CD1c-positive myeloid dendritic cell (primary cell): Measurements from ENCODE around the gene FAHD1.
"Not testable (repeated sequence)": the region's sequence is repeated elsewhere in the genome, so short reads cannot be mapped to it uniquely, and the experiment has no call there.

Experiments
- DNase-seq: peaks from one replicate; pipeline ENCODE4 v3.0.0-alpha.2; 2016; ENCODE audit errors: extremely low spot score

FAHD1 gene

DNA sequence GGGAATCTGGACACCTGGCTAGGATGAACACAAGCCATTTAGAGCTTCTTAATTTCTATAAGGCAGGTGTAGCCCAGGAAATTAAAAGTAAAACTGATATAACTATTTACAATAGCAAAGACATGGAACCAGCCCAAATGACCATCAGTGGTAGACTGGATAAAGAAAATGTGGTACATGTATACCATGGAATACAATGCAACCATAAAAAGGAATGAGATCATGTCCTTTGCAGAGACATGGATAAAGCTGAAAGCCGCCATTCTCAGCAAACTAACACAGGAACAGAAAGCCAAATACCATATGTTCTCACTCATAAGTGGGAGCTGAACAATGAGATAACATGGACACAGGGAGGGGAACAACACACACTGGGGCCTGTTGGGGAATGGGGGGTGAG, 19.4 kb downstream of the FAHD1 start:
- DNase-seq, result no peak

DNA sequence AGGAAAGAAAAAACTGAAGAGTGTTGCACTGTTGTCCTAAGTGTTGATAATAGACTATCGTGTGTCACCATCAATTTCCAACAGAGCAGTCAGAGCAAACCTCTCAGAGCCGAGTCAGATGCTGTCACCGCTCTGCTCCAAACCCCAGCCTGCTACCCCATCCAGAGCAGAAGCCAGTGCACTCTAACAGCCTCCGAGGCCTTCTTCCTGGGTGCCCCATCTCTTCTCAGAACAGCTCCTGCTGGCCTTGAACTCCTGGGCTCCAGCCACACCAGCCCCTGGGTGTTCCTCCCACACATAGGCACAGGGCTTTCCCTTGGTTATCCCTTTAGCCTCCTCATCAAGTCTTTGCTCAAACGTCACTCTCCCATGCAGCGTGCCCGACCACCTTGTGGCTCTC, 24.0 kb downstream of the FAHD1 start:
- no peak for DNase-seq

DNA sequence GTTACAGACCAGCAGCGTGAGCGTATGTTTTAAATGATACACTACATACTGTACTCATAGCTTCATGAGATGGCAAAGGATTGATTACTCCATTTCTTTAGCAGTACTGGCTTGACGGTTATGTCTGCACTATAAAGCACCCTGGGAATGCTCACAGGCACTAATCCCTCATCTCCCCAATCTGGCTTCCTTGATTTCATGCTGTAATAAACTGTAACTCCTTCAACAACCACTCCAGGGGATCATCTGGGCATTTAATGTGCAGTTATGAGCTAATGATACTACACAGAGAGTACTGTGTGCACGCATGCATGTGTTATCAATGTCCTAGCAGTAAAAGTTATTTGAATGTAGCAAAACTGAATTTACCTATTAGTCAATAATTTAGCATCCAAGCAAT, 24.8 kb downstream of the FAHD1 start:
- no peak for DNase-seq

DNA sequence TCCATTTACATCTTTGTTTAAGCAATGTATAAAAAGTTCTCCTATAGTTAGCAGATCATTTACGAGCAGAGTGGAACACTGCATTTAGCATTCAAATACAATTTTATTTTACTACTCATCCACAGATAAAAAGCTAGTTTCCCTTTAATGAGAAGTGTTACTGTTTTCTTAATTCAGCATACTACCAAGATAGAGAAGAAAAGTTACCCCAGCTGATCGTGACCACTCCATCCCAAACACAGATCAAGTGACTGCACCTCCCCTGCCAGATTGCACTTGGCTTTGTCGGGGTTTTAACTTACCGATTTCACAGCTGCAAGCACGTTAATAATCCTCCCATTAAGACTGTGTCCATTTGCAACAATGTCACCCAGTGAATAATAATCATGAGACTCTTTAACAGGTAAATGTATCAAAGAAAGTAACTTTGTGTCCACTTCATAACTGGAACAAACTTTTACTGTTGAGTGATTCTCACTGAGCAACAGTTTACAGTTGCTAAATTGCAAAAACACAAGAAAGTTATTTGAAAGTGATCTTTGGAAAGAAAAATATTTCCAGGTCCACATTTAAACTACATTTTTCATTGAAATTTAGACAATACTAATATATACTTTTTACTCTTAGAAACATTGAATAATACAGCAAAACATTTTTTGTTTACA, 30.6 kb downstream of the FAHD1 start:
- no peak for DNase-seq

DNA sequence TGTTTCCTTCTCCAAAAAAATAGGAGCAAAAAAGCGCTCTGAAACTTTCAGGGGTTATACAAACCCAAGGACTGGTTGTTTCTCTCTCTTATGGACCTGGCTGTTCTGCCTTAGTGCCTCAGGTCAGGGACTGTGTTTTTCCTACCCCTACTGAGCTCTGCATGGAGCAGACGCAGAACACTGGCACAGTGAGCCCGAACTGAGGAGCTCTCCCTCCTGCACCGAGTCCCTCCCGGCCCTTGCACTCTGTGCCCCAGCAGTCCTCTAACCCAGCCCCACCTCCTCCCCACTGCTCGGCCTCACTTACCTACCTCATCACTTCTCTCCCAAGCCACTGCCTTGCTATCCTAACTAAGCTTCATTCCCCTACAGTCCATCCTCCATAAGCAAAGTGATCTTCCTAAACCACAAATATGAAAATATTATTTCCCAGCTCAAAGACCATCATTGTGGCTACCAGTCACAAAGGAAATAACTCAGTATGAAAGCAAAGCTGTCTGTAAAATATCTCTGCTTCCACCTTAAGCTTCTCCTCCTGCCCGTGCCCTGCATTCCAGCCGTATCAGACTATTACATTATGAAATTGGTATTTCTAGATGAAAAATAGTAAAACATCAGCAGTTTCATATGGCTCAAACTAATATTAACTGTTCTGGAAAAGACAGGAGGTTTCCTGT, 31.3 kb downstream of the FAHD1 start:
- DNase-seq, result no peak

DNA sequence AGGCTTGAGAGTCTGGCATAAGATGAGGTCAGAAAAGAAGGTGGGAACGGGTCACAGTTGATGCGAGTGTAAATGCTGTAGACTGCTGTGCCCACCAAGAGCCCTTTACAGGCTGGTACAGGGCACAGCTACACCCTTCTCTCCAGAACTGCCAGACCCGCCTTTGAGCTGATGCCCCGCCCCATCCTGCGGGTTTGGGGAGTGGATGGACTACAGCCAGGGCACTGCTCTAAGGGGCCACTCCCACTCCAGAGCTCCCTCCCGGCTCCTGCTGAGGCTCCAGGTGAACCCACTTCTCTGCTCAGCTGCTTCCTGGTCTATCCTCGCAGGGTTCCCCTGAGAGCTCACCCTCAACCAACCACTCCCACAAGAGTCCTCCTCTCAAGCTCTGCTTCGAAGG, 32.6 kb downstream of the FAHD1 start:
- DNase-seq, result no peak

DNA sequence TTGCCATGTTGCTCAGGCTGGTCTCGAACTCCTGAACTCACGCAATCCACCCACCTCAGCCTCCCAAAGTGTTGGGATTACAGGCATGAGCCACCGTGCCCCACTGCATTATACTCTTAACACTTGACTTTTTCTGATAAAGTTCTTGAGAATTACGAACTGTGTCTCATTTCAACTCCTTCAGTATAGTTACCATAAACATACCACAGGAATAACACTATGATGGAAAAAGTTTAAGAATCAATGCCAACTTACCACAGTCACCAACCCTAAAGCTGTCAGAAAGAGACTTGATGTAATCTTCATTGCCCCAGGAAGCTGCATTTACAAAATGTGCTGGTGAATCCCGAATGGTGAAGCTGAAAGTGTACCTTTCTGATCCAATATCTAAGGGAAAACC, 34.7 kb downstream of the FAHD1 start:
- DNase-seq, result no peak

DNA sequence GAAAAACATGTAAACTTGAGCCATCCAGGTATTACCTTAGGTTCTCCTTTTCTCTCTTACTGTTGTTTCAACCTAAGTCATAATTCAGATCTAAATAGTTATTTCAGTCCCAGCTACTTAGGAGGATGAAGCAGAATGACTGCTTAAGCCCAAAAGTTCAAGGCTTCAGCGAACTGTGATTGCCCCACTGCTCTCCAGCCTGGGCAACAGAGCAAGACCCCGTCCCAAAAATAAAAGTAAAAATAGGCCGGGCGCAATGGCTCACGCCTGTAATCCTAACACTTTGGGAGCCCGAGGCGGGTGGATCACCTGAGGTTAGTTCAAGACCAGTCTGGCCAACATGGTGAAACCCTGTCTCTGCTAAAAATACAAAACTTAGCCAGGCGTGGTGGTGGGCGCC, 35.4 kb downstream of the FAHD1 start:
- DNase-seq, result no peak

DNA sequence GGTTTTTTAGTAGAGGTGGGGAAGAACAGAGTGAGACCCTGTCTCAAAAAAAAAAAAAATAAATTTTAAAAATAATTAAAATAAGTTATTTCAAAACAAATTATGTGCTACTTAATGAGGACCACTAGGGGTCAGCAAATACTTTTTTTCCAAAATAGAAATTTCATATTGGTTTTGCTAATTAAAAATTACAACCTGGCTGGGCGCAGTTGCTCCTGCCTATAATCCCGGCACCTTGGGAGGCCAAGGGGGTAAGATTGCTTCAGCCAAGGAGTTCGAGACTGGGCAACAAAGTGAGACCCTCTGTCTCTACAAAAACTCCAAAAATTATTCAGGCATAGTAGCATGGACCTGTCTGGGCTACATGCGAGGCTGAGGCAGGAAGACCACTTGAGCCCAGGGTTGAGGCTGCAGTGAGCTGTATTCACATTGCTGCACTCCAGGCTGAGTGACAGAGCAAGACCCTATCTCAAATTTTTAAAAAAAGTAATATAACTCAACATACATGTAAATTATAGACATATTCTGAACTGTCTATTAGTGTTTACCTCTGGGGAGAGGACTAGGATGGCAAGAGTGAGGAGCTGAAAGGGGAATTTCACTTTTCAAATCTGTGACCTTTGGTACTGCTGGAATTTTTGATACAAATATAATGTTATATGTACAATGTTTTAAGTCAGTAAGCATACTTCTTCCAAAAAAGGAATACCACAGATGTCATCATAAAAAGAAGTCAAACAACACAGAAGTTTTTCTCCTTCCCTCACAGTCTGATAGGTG, 36.9 kb downstream of the FAHD1 start:
- peak; percentile 62 for DNase-seq

DNA sequence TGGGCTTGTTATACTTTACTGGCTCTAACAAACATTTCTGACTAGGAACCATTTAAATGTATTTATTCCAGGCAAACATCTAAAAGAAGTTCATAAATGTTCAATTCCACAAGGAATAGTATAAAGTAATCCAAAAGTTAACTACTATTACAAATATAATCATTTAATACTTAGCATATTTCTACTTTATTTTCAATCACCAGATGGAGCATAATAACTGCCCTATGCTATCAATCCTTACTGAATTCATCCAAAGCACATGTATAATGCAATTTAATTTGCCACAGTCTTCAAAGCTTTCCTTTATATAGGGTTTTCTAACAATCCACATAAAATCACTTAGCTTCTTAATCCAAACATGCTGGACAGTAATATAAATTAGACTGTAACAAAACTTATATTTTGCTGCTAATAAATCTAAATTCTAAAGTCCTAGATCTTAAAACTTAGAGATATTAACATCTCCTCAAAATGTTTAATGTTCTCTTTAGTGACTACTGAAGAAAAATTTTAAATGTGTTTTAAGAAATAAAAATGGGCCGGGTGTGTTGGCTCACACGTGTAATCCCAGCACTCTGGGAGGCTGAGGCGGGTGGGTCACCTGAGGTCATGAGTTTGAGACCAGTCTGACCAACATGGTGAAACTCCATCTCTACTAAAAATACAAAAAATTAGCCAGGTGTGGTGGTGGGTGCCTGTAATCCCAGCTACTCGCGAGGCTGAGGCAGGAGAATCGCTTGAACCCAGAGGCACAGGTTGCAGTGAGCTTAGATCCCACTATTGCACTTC, 39.1 kb downstream of the FAHD1 start:
- DNase-seq, result no peak

DNA sequence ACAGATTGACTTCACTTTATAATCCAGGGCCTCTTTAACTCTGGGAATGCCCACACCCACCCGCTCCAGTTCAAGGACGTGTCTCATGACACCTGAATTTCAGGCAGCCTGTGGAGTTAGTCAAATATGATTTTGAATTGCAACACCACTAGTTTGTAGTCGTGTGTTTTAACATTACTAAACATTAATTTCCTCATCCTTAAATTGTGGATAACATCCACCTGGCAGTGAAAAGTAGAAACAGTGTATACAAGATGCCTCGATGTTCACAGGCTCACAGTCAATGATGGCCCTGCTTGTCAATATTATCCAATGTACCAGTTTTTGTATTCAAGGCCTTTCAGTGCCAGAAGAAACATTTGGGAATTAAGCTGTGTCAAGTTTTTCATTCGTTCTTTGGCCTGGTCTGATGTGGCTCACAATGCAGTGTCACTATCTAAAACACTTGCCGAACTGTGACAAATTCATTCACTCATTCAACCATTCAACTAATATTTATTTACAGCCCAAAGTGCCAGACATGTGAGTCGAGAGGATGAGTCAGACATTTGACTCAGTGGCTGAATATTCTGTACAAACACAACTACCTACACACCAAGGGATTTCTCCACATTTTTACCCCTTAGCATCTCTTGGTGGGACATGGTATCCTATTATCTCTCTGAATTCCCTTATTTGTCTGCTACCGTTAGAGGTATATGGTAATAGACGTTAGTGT, 43.5 kb downstream of the FAHD1 start:
- no peak for DNase-seq

DNA sequence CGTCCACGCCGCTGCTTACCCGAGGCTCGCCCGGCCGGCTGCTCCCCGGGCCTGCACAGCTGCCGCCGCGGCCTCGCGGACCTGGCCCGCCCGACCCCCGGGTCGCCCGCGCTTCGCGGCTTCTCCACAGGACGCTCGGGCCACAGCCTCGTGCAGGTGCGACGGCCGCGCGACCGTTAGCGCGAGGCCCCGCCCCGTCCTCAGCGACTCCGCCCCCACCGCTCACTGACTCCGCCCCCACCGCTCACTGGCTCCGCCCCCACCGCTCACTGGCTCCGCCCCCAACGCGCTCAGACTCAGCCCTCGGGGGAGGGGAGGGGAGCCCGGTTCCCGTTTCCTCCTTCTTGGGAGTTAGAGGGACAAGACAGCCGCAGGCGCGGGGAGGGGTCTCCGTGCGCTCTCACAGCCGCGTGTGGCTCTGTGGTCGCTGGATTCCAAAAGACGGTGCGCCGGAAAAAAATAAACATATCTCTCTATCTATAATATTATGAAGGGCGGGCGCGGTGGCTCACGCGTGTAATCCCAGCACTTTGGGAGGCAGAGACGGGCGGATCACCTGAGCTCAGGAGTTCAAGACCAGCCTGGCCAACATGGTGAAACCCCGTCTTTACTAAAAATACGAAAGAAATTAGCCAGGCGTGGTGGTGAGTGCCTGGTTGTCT, 45.1 kb downstream of the FAHD1 start, which contains the start of gene MEIOB:
Gene MEIOB, minus strand, starts transcription at position 191 of the 662 bp plus-strand sequence. CDS start 3,989 bp downstream, outside the sequence.
- DNase-seq, result peak; percentile 62

DNA sequence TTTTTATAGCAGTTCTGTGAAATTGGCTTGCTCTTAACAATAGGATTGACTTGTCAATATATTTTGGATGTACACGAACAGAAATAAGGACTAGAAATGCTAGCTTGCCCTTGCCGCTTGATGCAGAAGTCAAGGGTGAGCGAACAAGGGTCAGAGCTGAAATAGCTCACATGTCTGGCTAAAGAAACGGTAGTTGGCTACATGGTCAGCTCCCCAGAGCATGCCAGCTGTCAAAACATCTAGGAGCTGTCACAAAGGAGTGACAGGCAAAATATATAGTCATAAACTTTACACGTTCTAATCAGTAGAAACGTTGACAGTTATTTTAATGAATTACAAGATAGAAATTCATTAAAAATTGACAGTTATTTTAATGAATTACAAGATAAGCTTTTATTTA, 47.8 kb downstream of the FAHD1 start:
- no peak for DNase-seq

DNA sequence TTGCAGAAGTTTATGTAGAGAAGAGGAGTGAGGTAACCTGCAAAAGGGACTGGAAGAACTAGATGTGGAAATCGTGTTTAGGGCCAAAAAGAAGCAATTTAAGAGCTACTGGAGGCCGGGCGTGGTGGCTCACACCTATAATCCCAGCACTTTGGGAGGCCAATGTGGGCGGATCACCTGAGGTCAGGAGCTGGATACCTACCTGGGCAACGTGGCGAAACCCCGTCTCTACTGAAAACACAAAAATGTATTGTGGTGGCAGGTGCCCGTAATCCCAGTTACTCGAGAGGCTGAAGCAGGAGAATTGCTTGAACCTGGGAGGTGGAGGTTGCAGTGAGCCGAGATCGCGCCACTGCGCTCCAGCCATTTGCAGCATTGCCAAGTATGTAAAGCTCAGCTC, 49.1 kb downstream of the FAHD1 start:
- DNase-seq, result not testable (repeated sequence)

DNA sequence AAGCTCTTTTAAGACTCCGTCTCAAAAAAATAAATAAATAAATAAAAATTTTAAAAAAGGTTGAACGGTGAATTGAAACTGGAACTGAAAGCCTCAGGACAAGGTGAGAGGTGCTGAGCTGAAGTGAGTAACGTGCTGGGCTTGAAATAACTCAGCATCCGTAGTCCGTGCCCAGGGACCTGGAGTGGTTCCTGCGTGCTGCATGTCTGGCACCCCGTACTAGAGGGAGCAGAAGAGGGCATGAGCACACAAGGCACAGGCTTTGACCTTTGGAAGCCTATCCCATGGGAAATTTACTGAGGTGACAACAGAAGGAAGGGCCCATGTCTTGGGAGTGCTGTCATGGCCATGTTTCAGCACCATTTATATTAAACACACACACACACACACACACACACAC, 49.5 kb downstream of the FAHD1 start:
- no peak for DNase-seq

DNA sequence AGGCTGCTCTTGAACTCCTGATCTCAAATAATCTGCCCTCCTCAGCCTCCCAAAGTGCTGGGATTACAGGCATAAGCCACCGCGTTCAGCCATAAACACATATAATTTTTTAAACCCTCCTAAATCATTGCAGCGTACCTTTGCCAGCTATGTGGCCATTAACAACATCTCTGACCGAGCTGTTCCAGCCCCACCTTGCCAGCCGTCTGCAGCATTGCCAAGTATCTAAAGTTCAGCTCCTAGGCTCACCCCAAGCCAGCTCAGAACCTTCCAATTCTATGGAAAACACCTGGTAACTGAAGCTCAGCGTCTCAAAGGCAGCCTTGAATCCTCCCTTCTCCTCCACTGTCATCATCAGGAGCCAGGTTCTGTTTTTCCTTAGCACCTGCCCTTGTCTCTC, 50.1 kb downstream of the FAHD1 start:
- no peak for DNase-seq

DNA sequence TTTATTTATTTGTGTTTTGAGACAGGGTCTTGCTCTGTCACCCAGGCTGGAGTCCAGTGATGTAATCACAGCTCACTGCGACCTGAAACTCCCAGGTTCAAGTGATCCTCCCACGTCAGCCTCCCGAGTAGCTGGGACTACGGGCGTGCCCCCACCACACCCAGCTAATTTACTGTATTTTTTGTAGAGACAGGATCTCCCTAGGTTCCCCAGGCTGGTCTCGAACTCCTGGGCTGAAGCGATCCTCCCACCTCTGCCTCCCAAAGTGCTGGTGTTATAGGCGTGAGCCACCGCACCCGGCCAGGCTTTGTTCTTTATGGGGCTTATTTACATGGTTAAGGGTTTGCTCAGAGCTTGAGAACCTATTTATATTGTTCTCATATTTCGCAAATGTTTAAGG, 50.8 kb downstream of the FAHD1 start:
- no peak for DNase-seq

DNA sequence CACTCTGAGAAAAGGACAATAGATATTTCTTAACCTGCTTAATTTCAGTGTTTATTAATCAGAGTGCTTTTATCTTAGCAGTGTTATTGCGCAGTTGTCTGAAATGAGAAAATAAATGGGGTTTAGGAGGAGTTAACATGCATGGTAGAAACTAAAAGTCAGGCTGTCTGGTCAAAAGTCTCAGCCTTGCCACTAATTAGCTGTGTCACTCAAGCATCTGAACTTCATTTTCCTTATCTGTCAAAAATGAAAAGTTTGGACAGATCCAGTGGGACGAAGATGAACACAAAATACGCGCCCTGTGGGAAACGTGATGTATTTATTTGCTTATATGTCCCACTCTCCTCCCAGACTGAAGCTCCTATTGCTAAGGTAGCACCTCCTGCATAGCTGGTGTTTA, 51.2 kb downstream of the FAHD1 start:
- no peak for DNase-seq
